GM12878 (cell line): Measurements from ENCODE around the gene TYROBP. TPM values are rescaled to one million over a fixed set of nuclear protein-coding genes. Genes with fewer than 3 reads are reported as not detected.

Source experiments
- ATAC-seq: fragments of 200-7000 bp; cut with Tn5 transposase; 3 replicates; pipeline ENCODE4 v1.9.1; 2020; ENCODE audit warnings: mild to moderate bottlenecking, moderate library complexity
- BruUV-seq: library from RNA; stranded (reverse); fragments of 400-500 nt; replicated peaks from 2 replicates; lab custom pipeline; 2021; lab: Mats Ljungman, UMichigan
- CTCF ChIA-PET: fragments of 300-600 bp; sonication (Branson Sonifier 250); formaldehyde crosslinking; extraction: SDS; loops from one replicate; lab custom pipeline; 2021; ENCODE audit warnings: inconsistent platforms; lab: Yijun Ruan, JAX
- POLR2A ChIA-PET: fragments of 350-600 bp; formaldehyde crosslinking; extraction: SDS; loops from one replicate; lab custom pipeline; 2021; ENCODE audit warnings: inconsistent platforms; lab: Charles Lee
- RAD21 ChIA-PET: fragments of 300-600 bp; sonication (Branson Sonifier 250); formaldehyde crosslinking; loops from one replicate; lab custom pipeline; 2023; ENCODE audit warnings: antibody characterized with exemption; ENCODE audit not compliant: unreplicated experiment; lab: Charles Lee
- SMC1A ChIA-PET: fragments of 300-600 bp; sonication (Branson Sonifier 250); formaldehyde crosslinking; loops from one replicate; lab custom pipeline; 2023; ENCODE audit not compliant: unreplicated experiment, uncharacterized antibody; lab: Charles Lee
- DNase-seq: peaks from one replicate; pipeline ENCODE4 v3.0.0-alpha.2; 2011; ENCODE audit warnings: low read depth, low spot score
- FAIRE-seq: peaks from 3 replicates; lab custom pipeline; 2011; peaks lifted over from hg19 to GRCh38; lab: Jason Lieb, UNC
- H2AFZ ChIP-seq: 2 replicates; pipeline ENCODE4 v1.6.0; 2011; ENCODE audit warnings: low read depth, low read length, control low read depth; ENCODE audit not compliant: control insufficient read depth
- H3K27ac ChIP-seq: 2 replicates; pipeline ENCODE4 v1.5.1; 2011; ENCODE audit warnings: control low read depth; ENCODE audit not compliant: control insufficient read depth, insufficient read depth
- H3K27me3 ChIP-seq, 2 experiments: replicated peaks in 1 of 2; 2 replicates each; pipeline versions ENCODE4 v1.6.0 to v1.6.1; 2011; ENCODE audit warnings: low read length in 1 of 2; ENCODE audit not compliant: control insufficient read depth in 2 of 2, insufficient read depth in 2 of 2
- H3K36me3 ChIP-seq, 2 experiments: 2 replicates each; pipeline ENCODE4 v1.5.1; 2011; ENCODE audit warnings: low read length in 1 of 2; ENCODE audit not compliant: control insufficient read depth in 2 of 2, insufficient read depth in 2 of 2
- H3K4me1 ChIP-seq: 2 replicates; pipeline ENCODE4 v1.6.1; 2011; ENCODE audit warnings: mild to moderate bottlenecking, low read length, moderate library complexity, mixed read lengths; ENCODE audit not compliant: control insufficient read depth, insufficient read depth
- H3K4me2 ChIP-seq: 2 replicates; pipeline ENCODE4 v1.6.0; 2011; ENCODE audit warnings: control low read depth; ENCODE audit not compliant: control insufficient read depth, insufficient read depth
- H3K4me3 ChIP-seq: fragments of 200-600 bp; sonication (generic); 2 replicates; pipeline ENCODE4 v1.5.1; 2016
- H3K79me2 ChIP-seq: 2 replicates; pipeline ENCODE4 v1.6.0; 2011; ENCODE audit warnings: low read length; ENCODE audit not compliant: control insufficient read depth, insufficient read depth
- H3K9ac ChIP-seq: 2 replicates; pipeline ENCODE4 v1.8.0; 2011; ENCODE audit warnings: low read length, control low read depth, mixed read lengths; ENCODE audit not compliant: control insufficient read depth, insufficient read depth
- H3K9me3 ChIP-seq: replicated peaks from 3 replicates; pipeline ENCODE4 v1.5.1; 2011; ENCODE audit warnings: mild to moderate bottlenecking, low read length; ENCODE audit not compliant: control insufficient read depth, insufficient read depth
- H4K20me1 ChIP-seq: 2 replicates; pipeline ENCODE4 v1.6.0; 2011; ENCODE audit not compliant: control insufficient read depth, insufficient read depth
- KLF5 ChIP-seq: fragments of 450-650 bp; IDR thresholded peaks from 2 replicates; pipeline ENCODE4 v1.6.1; 2014; ENCODE audit warnings: mild to moderate bottlenecking; ENCODE audit not compliant: partially characterized antibody
- WGBS: methylation state at CpG from one replicate; pipeline ENCODE4 v1.1.6; 2016; ENCODE audit warnings: low lambda C conversion rate; ENCODE audit not compliant: insufficient replicate concordance, insufficient coverage; ENCODE audit errors: missing lambda C conversion rate; 5-methylcytosine and 5-hydroxymethylcytosine counted together
- in situ Hi-C: fragments of 300-500 bp; cut with MboI; formaldehyde crosslinking; loops from 9 replicates; pipeline ENCODE4 v1.14.3; 2018; ENCODE audit warnings: mixed read lengths
- intact Hi-C: fragments of 100-400 bp; cut with micrococcal nuclease; formaldehyde crosslinking; loops from one replicate; pipeline ENCODE4 v1.14.2; 2022; ENCODE audit not compliant: unreplicated experiment
- polyA plus RNA-seq, 11 experiments: library from polyadenylated mRNA; depleted of rRNA in 4 of 11; unstranded in 6 of 11; stranded (reverse) in 5 of 11; fragments of >200 nt; fragmentation: Nextera tagmentation in 4 of 11; fragmentation: Illumina TruSeq in 1 of 11; extraction: Ambion mirVana in 4 of 11; extraction: Trizol in 1 of 11; gene quantifications; 1 replicate in 1 of 11; 2 replicates in 10 of 11; pipeline versions ENCODE4 v1.2.1 to v1.2.3, GENCODE V29; 2011 to 2016; ENCODE audit warnings: inconsistent platforms in 2 of 11, missing spikeins in 2 of 11, low read depth in 1 of 11
- total RNA-seq, 4 experiments: library from RNA; depleted of rRNA in 3 of 4; stranded (reverse); fragments of >200 nt in 3 of 4; fragmentation: Illumina TruSeq in 1 of 4; extraction: Trizol in 1 of 4; gene quantifications; 2 replicates each; pipeline versions ENCODE4 v1.2.1 to v1.2.3, GENCODE V29; 2013 to 2021
- TF ChIP-seq, protein P1 (sequence below): fragments of 450-650 bp; formaldehyde crosslinking; IDR thresholded peaks from 2 replicates; pipeline ENCODE4 v1.4.0; 2022; ENCODE audit warnings: mild to moderate bottlenecking, moderate library complexity

TYROBP gene
- total and polyA plus RNA-seq, 10 of the 15 experiments (the other 5 are each of a cell fraction or from before 2014, with no cell fraction given), result 0.33 to 2.4 (median 0.58) TPM; not detected in 2

- ATAC-seq, result peak; percentile 2
- H3K9ac ChIP-seq, result no peak overlapping the region
- intact Hi-C loops (loop anchor here (1.0 to 5.0 kb wide), 6 partner anchors 33 to 385 kb away; partner anchors contain the start of genes LIN37 and TMEM147), in situ Hi-C loops (loop anchor here (5.0 kb wide), 1 partner anchor 45 kb away; no protein-coding TSS in a partner anchor)
- peak; percentile 13 for FAIRE-seq
- TF ChIP-seq, protein P1, sequence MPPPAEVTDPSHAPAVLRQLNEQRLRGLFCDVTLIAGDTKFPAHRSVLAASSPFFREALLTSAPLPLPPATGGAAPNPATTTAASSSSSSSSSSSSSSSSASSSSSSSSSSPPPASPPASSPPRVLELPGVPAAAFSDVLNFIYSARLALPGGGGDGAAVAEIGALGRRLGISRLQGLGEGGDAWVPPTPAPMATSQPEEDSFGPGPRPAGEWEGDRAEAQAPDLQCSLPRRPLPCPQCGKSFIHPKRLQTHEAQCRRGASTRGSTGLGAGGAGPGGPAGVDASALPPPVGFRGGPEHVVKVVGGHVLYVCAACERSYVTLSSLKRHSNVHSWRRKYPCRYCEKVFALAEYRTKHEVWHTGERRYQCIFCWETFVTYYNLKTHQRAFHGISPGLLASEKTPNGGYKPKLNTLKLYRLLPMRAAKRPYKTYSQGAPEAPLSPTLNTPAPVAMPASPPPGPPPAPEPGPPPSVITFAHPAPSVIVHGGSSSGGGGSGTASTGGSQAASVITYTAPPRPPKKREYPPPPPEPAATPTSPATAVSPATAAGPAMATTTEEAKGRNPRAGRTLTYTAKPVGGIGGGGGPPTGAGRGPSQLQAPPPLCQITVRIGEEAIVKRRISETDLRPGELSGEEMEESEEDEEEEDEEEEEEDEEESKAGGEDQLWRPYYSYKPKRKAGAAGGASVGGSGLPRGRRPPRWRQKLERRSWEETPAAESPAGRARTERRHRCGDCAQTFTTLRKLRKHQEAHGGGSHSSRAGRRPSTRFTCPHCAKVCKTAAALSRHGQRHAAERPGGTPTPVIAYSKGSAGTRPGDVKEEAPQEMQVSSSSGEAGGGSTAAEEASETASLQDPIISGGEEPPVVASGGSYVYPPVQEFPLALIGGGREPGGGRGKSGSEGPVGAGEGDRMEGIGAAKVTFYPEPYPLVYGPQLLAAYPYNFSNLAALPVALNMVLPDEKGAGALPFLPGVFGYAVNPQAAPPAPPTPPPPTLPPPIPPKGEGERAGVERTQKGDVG (CRISPR knock-in tag), result no peak
- TF ChIP-seq KLF5, result peak; percentile 9
- ChIA-PET SMC1A (interaction anchor here (1.0 to 4.5 kb wide), 13 partner anchors 11 to 240 kb away, joined by 3 to 90 read pairs (median 5); partner anchors contain the start of gene NFKBID), RAD21 (interaction anchor here (0.9 to 3.8 kb wide), 19 partner anchors 16 to 239 kb away, joined by 3 to 107 read pairs (median 8); partner anchors contain the start of genes ALKBH6, APLP1, LIN37 and PSENEN), CTCF (interaction anchor here (0.6 to 7.0 kb wide), 14 partner anchors 12 to 236 kb away, joined by 3 to 145 read pairs (median 6); partner anchors contain the start of genes IGFLR1 and LIN37), POLR2A (interaction anchor here (0.6 to 4.3 kb wide), 9 partner anchors 18 to 237 kb away, joined by 3 to 48 read pairs (median 6); partner anchors contain the start of gene LIN37)
- H3K36me3 ChIP-seq, result no peaks in the 10 kb centered on the region
- H2AFZ ChIP-seq, result peak overlapping the region; percentile 20; the same call in 1 of the 2 replicates
- H3K4me1 ChIP-seq, result peaks cover 15% of the 10 kb centered on the region
- no peaks in the 10 kb centered on the region; a peak in 1 of 4 replicates for H3K27me3 ChIP-seq
- H4K20me1 ChIP-seq, result no peaks in the 10 kb centered on the region
- H3K79me2 ChIP-seq, result no peaks in the 10 kb centered on the region
- BruUV-seq, result no TSS peak
- no peak overlapping the region for H3K4me3 ChIP-seq
- no peaks in the 10 kb centered on the region for H3K9me3 ChIP-seq
- H3K4me2 ChIP-seq, result peak overlapping the region; percentile 29; the same call in 1 of the 2 replicates
- no peak for DNase-seq
- no peak overlapping the region for H3K27ac ChIP-seq
- WGBS, result 12% methylated on average over 9 of the region's 9 CpGs
These were observed 23.7 kb upstream of the TYROBP start for GRCh38 chr19:35931874-35932202.
